Measurements from ENCODE around the gene KCNH8.

Gene KCNH8

DNA sequence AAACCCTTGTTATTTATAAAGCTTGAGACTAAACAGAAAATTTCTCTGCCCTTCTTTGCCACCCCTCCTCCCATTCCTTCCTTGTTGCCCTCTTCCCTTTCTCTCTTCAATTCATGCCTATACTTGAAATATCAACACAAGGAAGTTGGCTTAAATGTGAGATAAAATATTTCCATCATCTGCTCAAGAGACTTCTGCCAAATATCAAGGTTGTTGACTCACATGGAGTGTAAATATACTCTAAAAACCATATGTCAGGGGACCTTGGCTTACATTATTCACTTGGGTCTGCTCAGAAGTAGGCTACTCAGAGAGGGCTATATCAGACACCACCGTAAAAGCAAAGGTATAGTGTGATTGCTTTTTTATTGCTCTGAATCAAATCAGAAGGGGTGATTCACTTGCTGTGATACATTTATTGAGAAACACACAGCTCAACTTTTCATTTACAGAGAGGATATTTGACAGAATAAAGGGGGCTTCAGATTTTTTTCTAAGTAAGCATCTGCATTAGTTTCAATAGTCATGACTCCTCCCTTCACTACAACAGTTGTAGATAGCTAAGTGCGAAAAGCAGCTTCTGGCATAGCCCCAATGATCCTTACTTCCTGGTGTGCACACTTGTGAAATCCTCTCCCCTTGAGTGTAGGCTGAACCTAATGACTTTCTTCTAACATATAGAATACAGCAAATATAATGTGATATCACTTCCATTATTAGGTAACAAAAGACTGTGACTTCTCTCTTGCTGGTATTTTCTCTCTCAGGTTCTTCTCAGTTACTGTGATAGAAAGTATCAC, 399.6 kb downstream of the KCNH8 start:
- H3K27ac ChIP-seq: no peak overlapping the region

DNA sequence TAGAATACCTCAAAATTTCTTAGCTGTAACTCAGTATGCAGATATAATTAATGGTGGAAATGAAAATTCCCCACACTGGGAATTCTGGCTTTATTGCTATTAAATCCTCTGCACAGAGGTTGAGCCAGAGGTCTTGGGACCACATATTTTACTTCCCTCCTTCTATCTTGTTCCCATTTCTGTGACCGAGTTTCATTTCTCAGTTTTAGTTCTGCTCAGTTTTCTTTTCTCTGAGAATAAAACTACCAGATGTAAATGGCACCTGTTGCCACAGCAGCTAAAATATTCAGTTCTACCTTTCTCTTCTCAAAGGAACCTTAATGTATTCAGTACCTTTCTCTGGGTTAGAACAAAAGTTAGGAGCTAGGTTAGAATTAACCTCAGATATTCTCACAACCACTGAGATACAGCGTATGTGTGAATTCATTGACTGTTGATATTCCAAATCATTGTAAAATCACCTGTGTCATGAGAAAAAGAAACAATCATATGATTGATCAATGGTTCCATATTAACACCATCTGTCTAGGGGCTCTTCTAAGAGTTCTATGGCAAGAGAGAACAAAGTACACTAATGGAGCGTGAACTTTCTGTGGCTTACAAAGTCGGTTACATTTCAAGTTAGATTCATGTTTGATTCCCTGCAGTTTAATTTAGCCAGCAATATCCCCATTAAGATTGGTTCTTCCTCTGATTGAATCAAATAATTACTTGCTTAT, 411.6 kb downstream of the KCNH8 start:
- H3K4me3 ChIP-seq: no peak overlapping the region
- H3K27ac ChIP-seq: no peak overlapping the region

More for the DNA sequence above, 399.6 kb downstream of the KCNH8 start:
- H3K4me3 ChIP-seq: no peak overlapping the region

DNA sequence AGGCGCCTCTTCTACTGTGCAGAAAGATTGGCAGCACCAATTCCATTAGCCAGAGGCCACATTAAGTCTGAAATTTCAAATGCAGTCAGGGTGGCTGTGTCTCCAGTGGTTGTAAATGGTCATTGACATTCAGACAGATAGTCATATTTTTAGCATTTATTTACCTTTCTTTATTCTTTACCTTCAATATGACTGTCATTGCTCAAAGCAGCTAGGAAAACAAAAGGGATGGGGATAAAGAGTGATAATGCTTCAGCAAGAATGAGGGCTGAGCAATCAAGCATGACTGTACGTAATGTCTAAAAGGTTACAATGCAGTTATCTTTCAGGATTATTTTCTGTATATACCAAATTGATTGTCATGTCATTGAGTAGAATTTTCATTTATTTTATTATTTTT, 425.3 kb downstream of the KCNH8 start:
- H3K4me3 ChIP-seq: no peak overlapping the region

DNA sequence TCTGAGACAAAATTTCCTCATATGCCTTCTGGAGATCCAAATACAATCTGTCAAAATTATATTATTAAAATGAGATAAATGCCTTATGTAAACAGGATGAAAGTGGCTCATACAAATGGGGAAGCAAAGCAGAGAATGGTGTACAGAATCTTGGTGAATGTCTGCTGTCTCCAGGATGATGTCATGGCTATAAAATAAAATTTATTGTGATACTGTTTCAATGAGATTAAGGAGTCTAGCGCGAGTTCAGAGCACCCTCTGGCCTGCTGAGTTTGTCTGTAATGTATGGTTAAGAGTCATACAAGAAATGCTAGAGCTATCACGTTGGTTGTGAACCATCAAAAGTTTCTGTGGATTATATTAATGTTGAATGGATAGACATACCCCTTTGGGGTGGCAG, 426.0 kb downstream of the KCNH8 start:
- H3K4me3 ChIP-seq: no peak overlapping the region

More for the DNA sequence above, 425.3 kb downstream of the KCNH8 start:
- no peak overlapping the region for H3K27ac ChIP-seq

DNA sequence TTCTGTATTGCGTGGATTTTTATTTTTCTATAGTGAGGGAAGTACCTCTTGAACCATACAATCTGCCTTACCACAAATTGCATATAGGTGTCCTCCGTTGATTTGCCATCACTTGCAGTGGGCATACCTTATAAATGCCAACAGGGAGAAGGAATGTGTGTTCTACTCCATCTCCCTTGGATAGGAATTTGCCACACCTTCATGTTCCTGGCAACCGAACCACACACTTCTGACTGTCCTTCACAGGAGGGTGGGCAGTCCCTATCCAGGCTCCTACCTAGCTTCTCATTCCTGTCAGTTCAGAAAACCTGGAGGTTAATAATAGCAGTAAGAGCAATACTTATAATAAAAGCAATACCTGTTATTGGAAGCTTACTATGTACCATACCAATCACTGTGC, 428.0 kb downstream of the KCNH8 start:
- Histone ChIP-seq H3K4me3 (no peak overlapping the region), H3K27ac (no peak overlapping the region)

More for the DNA sequence above, 426.0 kb downstream of the KCNH8 start:
- no peak overlapping the region for H3K27ac ChIP-seq

All from skin epidermis (tissue), 12 donors.